ENCODE data around the gene SMG7.

SMG7 gene

DNA sequence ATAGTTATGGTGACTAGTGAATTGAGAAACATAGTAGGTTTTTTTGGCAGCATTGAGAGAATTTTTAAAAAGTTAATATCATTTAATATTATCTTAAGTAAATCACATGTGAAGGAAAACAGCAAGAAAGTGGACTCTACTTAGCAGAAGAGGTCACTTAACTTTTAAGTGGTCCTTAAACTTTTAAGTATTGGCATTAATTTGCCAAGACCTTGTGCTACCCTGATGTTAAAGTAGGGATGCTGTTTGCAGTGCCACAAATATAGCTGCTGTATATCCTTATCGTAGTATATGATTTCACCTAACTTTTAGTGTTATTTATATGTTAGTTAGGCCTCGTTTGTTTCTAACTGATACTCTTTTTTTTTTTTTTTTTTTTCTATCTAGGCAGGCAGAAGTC, 40.2 kb downstream of the SMG7 start:
- no peak for DNase-seq (ENCODE audit: low spot score)

GRCh38 chr1:183514235-183514634, 41.9 kb downstream of the SMG7 start:
- no peak for DNase-seq (ENCODE audit: low spot score)

DNA sequence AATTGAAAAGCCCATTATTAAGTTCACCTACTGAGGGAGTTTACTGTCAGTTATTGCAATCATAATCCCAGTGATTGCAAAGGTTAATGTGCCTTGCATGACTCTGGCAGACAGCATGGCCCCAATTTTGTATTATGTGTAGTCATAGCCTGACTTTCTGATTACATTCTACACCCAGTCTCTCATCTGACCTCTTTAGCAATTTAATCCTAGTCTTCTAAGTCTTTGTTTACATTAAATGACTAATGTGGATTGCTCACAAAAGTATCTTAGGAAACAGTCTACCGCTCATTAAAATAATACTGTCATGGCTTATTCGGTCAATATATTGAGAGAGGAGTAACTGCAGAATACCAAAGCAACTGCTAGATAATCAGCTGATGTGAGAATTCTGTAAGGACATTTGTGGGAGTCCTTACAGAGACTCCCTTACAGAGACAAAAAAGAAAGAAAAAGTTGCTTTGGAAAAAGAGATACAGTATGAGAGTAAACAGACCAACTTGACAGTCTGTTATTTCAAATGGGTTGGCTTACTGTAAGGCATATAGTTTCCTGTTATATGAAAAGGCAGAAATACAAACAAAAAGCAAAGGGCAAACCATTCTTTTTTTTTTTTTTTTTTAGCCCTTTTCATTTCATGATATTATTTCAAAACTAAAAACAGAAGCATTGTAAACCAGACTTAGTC, 42.8 kb downstream of the SMG7 start:
- DNase-seq (ENCODE audit: low spot score): no peak

- no peak for DNase-seq (ENCODE audit: low spot score)
Measured at GRCh38 chr1:183516725-183517124, 44.4 kb downstream of the SMG7 start.

DNA sequence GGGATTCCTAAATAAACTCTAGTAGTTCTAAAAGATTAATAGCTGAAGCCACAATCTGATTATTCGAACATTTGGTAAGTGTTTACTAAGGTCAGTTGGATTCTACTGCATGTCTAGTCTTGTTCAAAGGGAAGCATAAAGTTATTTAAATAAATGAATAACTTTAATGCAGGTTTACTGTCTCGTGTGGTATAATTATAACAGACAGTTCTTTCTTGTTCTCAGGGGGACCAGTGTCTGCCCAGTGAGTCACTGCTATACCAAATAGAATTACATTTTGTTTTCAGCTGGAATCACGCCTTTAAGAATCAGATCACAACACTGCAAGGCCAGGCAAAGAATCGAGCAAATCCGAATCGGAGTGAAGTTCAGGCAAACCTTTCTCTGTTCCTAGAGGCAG, 45.1 kb downstream of the SMG7 start:
- no peak for DNase-seq (ENCODE audit: low spot score)

DNA sequence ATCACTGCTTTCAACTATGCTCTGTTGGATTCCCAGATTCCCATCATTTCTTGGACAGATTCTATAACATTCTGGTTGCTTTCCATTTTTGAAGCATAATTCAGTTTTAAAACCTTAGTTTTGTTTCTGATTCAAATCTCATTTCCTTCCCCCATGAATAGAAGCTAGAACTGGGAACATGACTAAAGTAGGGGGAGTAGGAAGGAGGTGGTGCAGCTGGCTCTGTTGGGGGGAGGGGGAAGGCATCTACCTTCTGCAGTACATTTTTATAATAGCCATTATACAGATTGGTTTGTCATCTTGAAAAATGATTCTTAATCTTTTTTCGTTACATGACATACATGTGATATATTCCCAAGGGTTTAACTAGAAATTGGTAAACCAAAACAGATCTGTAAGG, 48.1 kb downstream of the SMG7 start:
- DNase-seq (ENCODE audit: low spot score): no peak

GRCh38 chr1:183522104-183522503, 49.8 kb downstream of the SMG7 start:
- no peak for DNase-seq (ENCODE audit: low spot score)

DNA sequence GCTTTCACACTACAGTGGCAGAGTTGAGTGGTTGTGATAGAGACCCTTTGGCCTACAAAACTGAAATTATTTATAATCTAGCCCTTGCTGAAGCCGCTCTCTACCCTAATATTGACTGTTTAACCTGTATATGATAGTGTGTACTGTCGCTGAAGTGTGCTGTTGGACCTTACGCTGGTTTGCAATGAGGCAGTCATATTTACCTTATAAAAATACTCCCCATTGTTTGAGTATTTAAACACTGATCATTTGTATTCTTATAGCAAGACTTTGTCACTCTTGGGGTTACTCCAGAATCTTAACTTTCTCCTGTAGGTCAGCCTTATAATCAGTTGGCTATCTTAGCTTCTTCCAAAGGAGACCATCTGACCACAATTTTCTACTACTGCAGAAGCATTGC, 56.3 kb downstream of the SMG7 start:
- DNase-seq (ENCODE audit: low spot score): no peak

DNA sequence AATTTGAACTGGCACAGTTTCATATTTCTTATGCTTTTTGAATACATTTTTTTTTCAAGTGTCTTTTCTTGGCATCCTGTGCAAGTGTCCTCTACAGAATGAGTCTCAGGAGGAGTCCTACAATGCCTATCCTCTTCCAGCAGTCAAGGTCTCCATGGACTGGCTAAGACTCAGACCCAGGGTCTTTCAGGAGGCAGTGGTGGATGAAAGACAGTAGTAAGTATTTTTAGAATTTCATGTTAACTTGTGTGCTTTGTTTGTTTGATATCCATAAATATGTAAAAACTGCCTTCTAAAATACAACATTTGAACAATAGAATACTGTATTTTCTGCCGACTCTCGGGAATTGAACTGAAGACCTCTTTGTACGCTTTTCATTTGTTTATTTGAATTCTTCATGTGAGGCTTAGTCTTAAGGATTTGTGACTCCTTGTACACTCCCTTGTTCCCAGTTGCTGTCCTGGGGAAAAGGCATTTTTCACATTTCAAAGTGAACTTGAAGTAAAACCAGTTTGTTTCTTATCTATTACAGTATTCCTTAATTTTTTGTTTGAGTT, 61.4 kb downstream of the SMG7 start:
- no peak for DNase-seq (ENCODE audit: low spot score)

GRCh38 chr1:183537405-183537804, 65.1 kb downstream of the SMG7 start:
- no peak for DNase-seq (ENCODE audit: low spot score)

DNA sequence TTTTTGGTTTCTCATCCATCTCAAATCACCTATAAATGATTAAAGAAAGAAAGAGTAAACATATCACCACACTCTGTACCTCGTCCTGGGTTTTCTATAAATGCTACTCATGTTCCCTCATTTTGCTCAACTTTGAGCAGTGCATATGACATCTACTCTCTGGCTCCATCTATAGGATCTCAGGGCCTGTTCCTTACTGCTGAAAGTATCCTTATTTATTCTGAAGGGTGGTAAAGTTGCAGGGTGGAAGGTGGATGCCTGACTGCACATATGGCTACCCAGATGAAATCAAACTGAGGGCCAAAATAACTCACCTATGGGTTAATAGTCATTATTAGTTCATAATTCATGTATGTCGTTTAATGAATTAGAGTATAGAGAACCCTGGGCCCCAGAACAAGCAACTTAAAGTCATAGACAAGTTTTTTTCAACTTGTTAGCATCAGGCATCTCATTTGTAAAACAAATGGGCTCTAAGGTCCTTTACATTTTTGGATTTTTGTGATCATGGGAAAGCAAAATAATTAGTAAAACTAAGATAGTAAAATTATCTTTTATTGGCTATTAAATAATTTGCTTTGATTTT, 71.4 kb downstream of the SMG7 start:
- DNase-seq (ENCODE audit: low spot score): peak; percentile 39

GRCh38 chr1:183544598-183545297, 72.4 kb downstream of the SMG7 start:
- no peak for DNase-seq (ENCODE audit: low spot score)

DNA sequence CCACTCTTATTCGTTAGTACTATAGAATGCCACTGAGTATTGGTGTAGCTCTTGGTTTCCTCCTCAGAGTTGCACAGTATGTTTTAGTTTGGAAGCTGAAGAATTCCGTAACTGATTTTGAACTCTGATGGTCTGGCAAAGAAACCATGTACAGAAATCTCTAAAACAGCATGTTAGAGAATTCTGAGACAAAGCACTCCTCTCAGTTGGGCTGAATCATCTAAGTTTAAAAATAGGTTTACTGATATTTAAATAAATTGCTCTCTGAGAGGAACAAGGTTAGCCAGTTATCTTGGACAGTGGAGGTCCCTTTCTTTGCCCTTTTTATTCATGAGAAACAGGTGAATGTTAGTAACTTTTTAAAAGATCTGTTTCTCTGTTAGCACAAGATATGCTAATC, 74.1 kb downstream of the SMG7 start:
- no peak for DNase-seq (ENCODE audit: low spot score)

- no peak for DNase-seq (ENCODE audit: low spot score)
Measured at GRCh38 chr1:183548116-183548515, 75.8 kb downstream of the SMG7 start.

DNA sequence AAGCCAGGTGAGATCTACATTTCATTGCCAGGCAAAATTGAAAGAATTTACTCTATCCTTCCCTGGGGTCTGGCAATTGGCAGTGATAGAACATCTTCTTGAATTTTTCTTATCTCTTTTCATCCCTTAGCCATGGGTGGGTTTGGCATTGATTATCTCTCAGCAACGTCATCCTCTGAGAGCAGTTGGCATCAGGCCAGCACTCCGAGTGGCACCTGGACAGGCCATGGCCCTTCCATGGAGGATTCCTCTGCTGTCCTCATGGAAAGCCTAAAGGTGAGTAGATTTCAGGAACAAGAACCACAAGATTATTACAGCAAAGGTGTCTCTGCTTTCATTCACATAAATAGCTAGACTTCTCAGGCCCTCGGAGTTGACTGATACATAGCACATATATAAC, 78.6 kb downstream of the SMG7 start:
- DNase-seq (ENCODE audit: low spot score): no peak

- DNase-seq (ENCODE audit: low spot score): no peak
Measured at GRCh38 chr1:183551924-183552323, 79.6 kb downstream of the SMG7 start.

DNA sequence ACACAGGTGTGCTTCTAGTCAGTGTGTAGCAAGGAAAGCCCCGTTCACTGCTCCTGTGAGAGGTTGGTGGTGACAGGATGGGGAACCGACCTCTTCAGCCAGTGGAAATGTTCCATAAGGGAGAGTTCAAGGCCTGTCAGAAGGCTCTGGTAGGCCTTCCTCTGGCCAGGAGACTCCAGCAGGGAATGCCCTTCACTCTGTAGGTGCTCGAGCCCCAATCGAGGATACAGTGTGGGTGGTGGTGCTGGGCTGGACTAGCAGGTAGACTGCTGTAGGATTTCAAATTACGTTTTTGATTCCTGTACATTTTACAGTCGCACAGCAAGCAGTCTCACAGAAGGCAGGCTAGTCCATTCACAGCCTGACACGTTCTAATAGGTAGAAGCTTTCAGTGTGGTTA, 80.1 kb downstream of the SMG7 start:
- no peak for DNase-seq (ENCODE audit: low spot score)

GRCh38 chr1:183552891-183553290, 80.6 kb downstream of the SMG7 start:
- DNase-seq (ENCODE audit: low spot score): no peak

DNA sequence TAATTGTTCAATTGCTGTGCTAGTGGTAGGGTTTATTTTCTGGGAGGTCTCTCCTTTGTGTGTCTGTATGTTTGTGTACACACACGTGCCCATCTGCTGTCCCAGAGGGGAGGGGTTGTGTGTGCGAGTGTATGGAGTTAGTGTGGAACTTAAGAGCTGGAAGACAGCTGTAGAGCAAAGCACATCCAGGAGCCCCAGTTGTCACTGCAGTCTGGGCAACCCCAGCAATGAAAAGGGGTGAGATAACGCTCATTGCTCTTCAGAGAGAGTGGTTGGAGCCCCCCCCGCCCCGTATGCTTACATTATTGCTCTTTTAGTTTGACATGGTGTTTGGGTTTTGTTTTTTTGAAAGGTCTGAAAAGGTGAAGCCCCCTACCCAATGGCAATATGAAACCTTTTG, 81.0 kb downstream of the SMG7 start:
- DNase-seq (ENCODE audit: low spot score): no peak

DNA sequence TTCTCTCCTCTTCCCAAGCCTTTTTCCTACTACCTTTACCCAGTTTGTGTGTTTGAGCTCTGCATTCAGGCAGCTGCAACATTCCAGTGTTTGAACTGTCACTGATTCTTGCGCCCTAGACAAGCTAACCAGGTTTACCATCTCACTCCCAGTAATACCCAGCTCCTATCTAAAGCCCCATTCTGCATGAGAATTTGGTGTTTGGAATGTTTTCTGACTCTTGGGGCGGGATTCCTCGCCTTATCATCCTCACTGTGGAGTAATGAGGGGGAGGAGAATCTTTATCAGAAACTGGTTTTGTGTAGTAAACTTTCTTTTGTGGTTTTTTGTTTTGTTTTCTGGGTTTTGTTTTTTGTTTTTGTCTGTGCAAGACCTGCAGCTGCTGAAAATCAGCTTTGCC, 81.5 kb downstream of the SMG7 start:
- no peak for DNase-seq (ENCODE audit: low spot score)

- no peak for DNase-seq (ENCODE audit: low spot score)
Measured at GRCh38 chr1:183554577-183554976, 82.3 kb downstream of the SMG7 start.

- DNase-seq (ENCODE audit: low spot score): no peak
Measured at GRCh38 chr1:183559061-183559460, 86.8 kb downstream of the SMG7 start.

GRCh38 chr1:183562701-183563100, 90.4 kb downstream of the SMG7 start:
- no peak for DNase-seq (ENCODE audit: low spot score)

All from SK-N-DZ (cell line).